SK-N-SH (cell line): Measurements from ENCODE around the gene CBX6. TPM values are rescaled to one million over a fixed set of nuclear protein-coding genes. Genes with fewer than 3 reads are reported as not detected.

Experiments used
- CTCF ChIA-PET: fragments of 300-600, 350-600 bp; formaldehyde crosslinking; extraction: SDS; loops from one replicate; lab custom pipeline; 2021; lab: Yijun Ruan, JAX
- POLR2A ChIA-PET: fragments of 350-600 bp; sonication (Branson Sonifier 250); formaldehyde crosslinking; extraction: SDS; loops from one replicate; lab custom pipeline; 2020; ENCODE audit warnings: antibody characterized with exemption, inconsistent platforms; lab: Yijun Ruan, JAX
- DNase-seq: peaks from one replicate; pipeline ENCODE4 v3.0.0; 2012
- H2AFZ ChIP-seq: fragments of 200-600 bp; sonication (generic); 2 replicates; pipeline ENCODE4 v1.8.1; 2016; ENCODE audit warnings: antibody characterized with exemption, mild to moderate bottlenecking, low read depth
- H3F3A ChIP-seq: fragments of 200-600 bp; sonication (generic); replicated peaks from 2 replicates; pipeline ENCODE3; 2016; ENCODE audit warnings: antibody characterized with exemption, mild to moderate bottlenecking; ENCODE audit not compliant: insufficient read depth
- H3K27ac ChIP-seq, 2 experiments: fragments of 200-500 bp in 1 of 2; fragments of 200-600 bp in 1 of 2; sonication (Bioruptor generic) in 1 of 2; sonication (generic), shearing (Covaris generic) in 1 of 2; 2 replicates each; pipeline versions ENCODE4 v1.5.1 to v1.6.1; 2014 to 2016; ENCODE audit warnings: low read depth in 2 of 2, inconsistent platforms in 1 of 2, low read length in 1 of 2, mild to moderate bottlenecking in 1 of 2, mixed read lengths in 1 of 2
- H3K27me3 ChIP-seq: fragments of 200-600 bp; sonication (generic), shearing (Covaris generic); 2 replicates; pipeline ENCODE4 v1.6.1; 2016; ENCODE audit warnings: mixed run types; ENCODE audit not compliant: insufficient read depth
- H3K36me3 ChIP-seq, 2 experiments: fragments of 200-500 bp in 1 of 2; fragments of 200-600 bp in 1 of 2; sonication (Bioruptor generic) in 1 of 2; sonication (generic) in 1 of 2; replicated peaks in 1 of 2; 2 replicates each; pipeline versions ENCODE3 to v1.5.1; 2014 to 2016; ENCODE audit warnings: low read length in 1 of 2, mild to moderate bottlenecking in 1 of 2; ENCODE audit not compliant: insufficient read depth in 2 of 2, control insufficient read depth in 1 of 2
- H3K4me1 ChIP-seq, 2 experiments: fragments of 200-500 bp in 1 of 2; fragments of 200-600 bp in 1 of 2; sonication (Bioruptor generic) in 1 of 2; sonication (generic), shearing (Covaris generic) in 1 of 2; 2 replicates each; pipeline versions ENCODE4 v1.5.1 to v1.6.1; 2014 to 2016; ENCODE audit warnings: low read depth in 1 of 2, low read length in 1 of 2, mixed run types in 1 of 2; ENCODE audit not compliant: insufficient read depth in 2 of 2, control insufficient read depth in 1 of 2
- H3K4me2 ChIP-seq: fragments of 200-600 bp; sonication (generic), shearing (Covaris generic); 2 replicates; pipeline ENCODE4 v1.6.1; 2017; ENCODE audit warnings: mixed run types
- H3K4me3 ChIP-seq, 2 experiments: fragments of 200-500 bp in 1 of 2; fragments of 200-600 bp in 1 of 2; sonication (Bioruptor generic) in 1 of 2; sonication (generic), shearing (Covaris generic) in 1 of 2; 2 replicates each; pipeline versions ENCODE4 v1.5.1 to v1.8.1; 2014 to 2016; ENCODE audit warnings: low read depth in 2 of 2, inconsistent platforms in 1 of 2, low read length in 1 of 2, mild to moderate bottlenecking in 1 of 2, mixed read lengths in 1 of 2, moderate library complexity in 1 of 2
- H3K79me2 ChIP-seq: fragments of 200-600 bp; sonication (generic); 2 replicates; pipeline ENCODE4 v1.8.1; 2017; ENCODE audit warnings: mild to moderate bottlenecking; ENCODE audit not compliant: insufficient read depth
- H3K9ac ChIP-seq: fragments of 200-600 bp; sonication (generic); 2 replicates; pipeline ENCODE4 v1.6.1; 2017; ENCODE audit warnings: mixed run types
- H3K9me2 ChIP-seq: fragments of 200-600 bp; sonication (generic); 2 replicates; pipeline ENCODE4 v1.6.1; 2017; ENCODE audit warnings: mixed run types
- H3K9me3 ChIP-seq: fragments of 200-600 bp; sonication (generic); 2 replicates; pipeline ENCODE4 v1.6.1; 2017; ENCODE audit warnings: mixed run types, mild to moderate bottlenecking, moderate library complexity
- H4K20me1 ChIP-seq: fragments of 200-600 bp; sonication (generic); 2 replicates; pipeline ENCODE4 v1.6.1; 2017; ENCODE audit warnings: mild to moderate bottlenecking, mixed run types; ENCODE audit not compliant: insufficient read depth
- CTCF ChIP-seq: fragments of 200-600 bp; sonication (generic); IDR thresholded peaks from 2 replicates; pipeline ENCODE4 v1.6.1; 2017; ENCODE audit warnings: antibody characterized with exemption, mild to moderate bottlenecking, moderate library complexity
- ELF1 ChIP-seq: IDR thresholded peaks from 2 replicates; pipeline ENCODE4 v1.4.0; 2012
- FOSL2 ChIP-seq: IDR thresholded peaks from 2 replicates; pipeline ENCODE4 v1.4.0; 2012; ENCODE audit warnings: low read depth, mild to moderate bottlenecking, moderate library complexity, borderline replicate concordance
- FOXJ3 ChIP-seq: sonication (generic); formaldehyde crosslinking; IDR thresholded peaks from 2 replicates; pipeline ENCODE4 v1.5.1; 2020; ENCODE audit warnings: mild to moderate bottlenecking, missing genetic modification reagents
- FOXM1 ChIP-seq: IDR thresholded peaks from 2 replicates; pipeline ENCODE4 v1.4.0; 2012; ENCODE audit warnings: low read depth, mild to moderate bottlenecking
- GATA2 ChIP-seq: sonication (generic); formaldehyde crosslinking; IDR thresholded peaks from 2 replicates; pipeline ENCODE4 v1.5.0; 2020; ENCODE audit warnings: mild to moderate bottlenecking, missing genetic modification reagents
- JUND ChIP-seq: IDR thresholded peaks from 2 replicates; pipeline ENCODE4 v1.4.0; 2012
- MXI1 ChIP-seq: IDR thresholded peaks from 2 replicates; pipeline ENCODE4 v1.6.1; 2012; ENCODE audit warnings: mild to moderate bottlenecking, low read depth, low read length, improper control_type of control experiment
- NFIC ChIP-seq: IDR thresholded peaks from 2 replicates; pipeline ENCODE4 v1.4.0; 2012; ENCODE audit warnings: borderline replicate concordance
- NRF1 ChIP-seq: IDR thresholded peaks from 2 replicates; pipeline ENCODE4 v1.6.1; 2012; ENCODE audit warnings: low read depth, mild to moderate bottlenecking, low read length
- PBX3 ChIP-seq: IDR thresholded peaks from 2 replicates; pipeline ENCODE4; 2012
- POLR2AphosphoS5 ChIP-seq: IDR thresholded peaks from 2 replicates; pipeline ENCODE4 v1.6.1; 2012; ENCODE audit warnings: low read depth, low read length
- RAD21 ChIP-seq: IDR thresholded peaks from 2 replicates; pipeline ENCODE4 v1.6.1; 2012; ENCODE audit warnings: mild to moderate bottlenecking, low read length
- RXRA ChIP-seq: IDR thresholded peaks from 2 replicates; pipeline ENCODE4 v1.4.0; 2012; ENCODE audit warnings: low read depth, mild to moderate bottlenecking, borderline replicate concordance
- SIN3A ChIP-seq: IDR thresholded peaks from 2 replicates; pipeline ENCODE4 v1.6.1; 2012; ENCODE audit warnings: low read depth, mild to moderate bottlenecking, low read length, moderate library complexity, borderline replicate concordance
- SMC3 ChIP-seq: IDR thresholded peaks from 2 replicates; pipeline ENCODE4 v1.6.1; 2012; ENCODE audit warnings: low read depth, low read length, improper control_type of control experiment
- TCF12 ChIP-seq: IDR thresholded peaks from 2 replicates; pipeline ENCODE4 v1.4.0; 2012
- USF1 ChIP-seq: IDR thresholded peaks from 2 replicates; pipeline ENCODE4 v1.4.0; 2012; ENCODE audit warnings: low read depth, borderline replicate concordance
- USF2 ChIP-seq: fragments of 150-350 bp; IDR thresholded peaks from 2 replicates; pipeline ENCODE4 v1.6.1; 2017; ENCODE audit warnings: antibody characterized with exemption, low read length, low read depth, borderline replicate concordance
- ZBTB33 ChIP-seq: IDR thresholded peaks from 2 replicates; pipeline ENCODE4 v1.4.0; 2012; ENCODE audit warnings: low read depth, borderline replicate concordance
- WGBS: methylation state at CpG from one replicate; pipeline ENCODE4 v1.1.6; 2017; ENCODE audit warnings: low lambda C conversion rate; 5-methylcytosine and 5-hydroxymethylcytosine counted together
- polyA plus RNA-seq, 3 experiments: library from polyadenylated mRNA; depleted of rRNA; stranded (reverse); fragments of >200 nt; gene quantifications; 2 replicates each; pipeline ENCODE4 v1.2.3, GENCODE V29; 2012

CBX6 gene
- polyA plus RNA-seq, 1 of the 3 experiments (the other 2 are of a cell fraction), result 5.4 TPM

GRCh38 chr22:38830026-38830844 is 41.8 kb downstream of the CBX6 start:
- Histone ChIP-seq H3K9me3 (no peaks in the 10 kb centered on the region), H3K36me3 (no peaks in the 10 kb centered on the region), H3K4me2 (no peak overlapping the region), H3K27ac (no peak overlapping the region), H3K4me1 (no peaks in the 10 kb centered on the region), H3K4me3 (no peak overlapping the region), H3K9me2 (no peaks in the 10 kb centered on the region), H3K9ac (no peak overlapping the region), H2AFZ (no peak overlapping the region), H4K20me1 (no peaks in the 10 kb centered on the region), H3K27me3 (no peaks in the 10 kb centered on the region), H3K79me2 (no peaks in the 10 kb centered on the region), H3F3A (no peaks in the 10 kb centered on the region)
- no peak for DNase-seq
- ChIA-PET POLR2A (no interaction called here), CTCF (no interaction called here)
- no peak for TF ChIP-seq TCF12
- TF ChIP-seq JUND, result no peak
- TF ChIP-seq MXI1, result no peak
- no peak for TF ChIP-seq FOXM1
- TF ChIP-seq ELF1, result no peak
- TF ChIP-seq SIN3A, result no peak
- TF ChIP-seq USF1, result no peak
- no peak for TF ChIP-seq CTCF
- TF ChIP-seq USF2, result no peak
- no peak for TF ChIP-seq FOSL2
- TF ChIP-seq POLR2AphosphoS5, result no peak
- no peak for TF ChIP-seq RXRA
- TF ChIP-seq NFIC, result no peak
- TF ChIP-seq ZBTB33, result no peak
- no peak for TF ChIP-seq PBX3
- TF ChIP-seq RAD21, result no peak
- no peak for TF ChIP-seq SMC3
- no peak for TF ChIP-seq NRF1
- no peak for TF ChIP-seq GATA2
- no peak for TF ChIP-seq FOXJ3 (CRISPR knock-in tag)
- WGBS, result 67% methylated on average over 5 of the region's 17 CpGs
